DMS153 treated with DMSO at 0.1 percent for 48 hours (cell line): ENCODE results near the gene NOC2L.
"Not testable (repeated sequence)": the region's sequence is repeated elsewhere in the genome, so short reads cannot be mapped to it uniquely, and the experiment has no call there.

ENCODE experiments used
- DNase-seq: peaks from one replicate; lab custom pipeline; 2025; ENCODE audit not compliant: unreplicated experiment; lab: John Stamatoyannopoulos, UW

NOC2L gene

DNA sequence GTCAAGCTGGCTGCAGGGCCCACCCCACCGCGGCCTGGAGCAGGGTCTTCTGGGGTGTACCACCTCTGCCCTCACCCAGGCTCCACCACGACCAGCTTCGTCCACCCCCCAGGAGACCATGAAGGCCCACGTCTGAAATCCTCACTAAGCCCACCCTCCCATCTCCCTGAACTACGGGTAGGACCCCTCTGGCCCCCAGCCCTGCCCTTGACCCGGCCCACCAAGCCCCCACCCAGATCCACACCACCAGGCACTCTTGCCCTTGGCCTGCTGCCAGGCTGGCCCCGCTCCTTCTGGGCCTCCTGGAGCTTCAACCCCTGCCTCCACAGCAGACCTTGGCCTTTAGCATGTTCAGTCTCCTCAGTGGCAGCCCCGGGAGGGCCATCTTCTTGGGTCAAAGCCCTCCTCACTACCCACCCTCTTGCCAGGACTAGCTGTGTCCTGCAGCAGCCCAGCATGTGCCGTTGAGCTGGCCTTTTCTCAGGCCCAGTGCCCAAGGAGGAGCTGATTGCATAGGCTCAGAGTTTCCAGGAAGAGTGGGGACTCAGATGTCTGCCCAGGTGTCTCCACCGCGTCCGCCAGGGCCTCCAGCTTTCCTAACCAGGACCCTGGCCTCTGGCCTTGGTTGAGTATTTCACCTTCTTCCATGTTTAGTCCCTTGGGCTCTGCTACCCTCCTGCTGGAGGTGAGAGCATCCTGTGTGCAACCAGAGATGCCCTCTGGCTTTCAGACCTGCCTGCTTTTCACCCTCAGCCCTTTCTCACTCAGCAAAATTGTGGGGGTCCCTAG, 53.1 kb downstream of the NOC2L start:
- DNase-seq = no peak

DNA sequence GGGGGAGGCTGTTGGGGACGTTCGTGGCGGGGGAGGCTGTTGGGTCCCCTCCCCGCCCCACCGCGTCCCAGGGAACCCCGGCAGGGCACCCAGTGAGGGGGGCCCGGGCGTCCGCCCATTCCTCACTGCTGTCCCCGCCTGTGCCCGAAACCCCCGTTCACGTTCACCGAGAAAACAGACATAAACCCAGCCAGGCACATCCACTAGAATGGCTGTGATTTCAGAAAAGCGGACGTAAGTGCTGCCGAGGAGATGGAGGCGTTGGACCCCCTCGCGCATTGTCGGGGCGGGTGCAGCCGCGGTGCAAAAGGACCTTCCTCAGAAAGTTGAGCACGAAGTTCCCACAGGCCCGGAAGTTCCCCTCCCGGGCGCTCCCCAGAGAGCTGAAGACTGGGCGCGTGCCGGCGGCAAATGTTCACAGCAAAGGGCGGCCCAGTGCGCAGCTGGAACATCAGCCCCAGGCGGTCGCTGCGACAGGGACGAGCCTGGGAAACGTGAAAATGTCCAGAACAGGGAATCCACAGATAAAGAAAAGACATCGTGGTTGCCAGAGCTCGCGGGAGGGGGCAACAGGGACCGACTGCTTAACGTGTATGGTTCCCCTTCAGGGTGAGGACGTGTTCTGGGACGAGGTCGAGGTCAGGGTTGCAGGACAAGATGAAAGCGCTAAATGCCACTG, 53.8 kb downstream of the NOC2L start:
- no peak for DNase-seq

DNA sequence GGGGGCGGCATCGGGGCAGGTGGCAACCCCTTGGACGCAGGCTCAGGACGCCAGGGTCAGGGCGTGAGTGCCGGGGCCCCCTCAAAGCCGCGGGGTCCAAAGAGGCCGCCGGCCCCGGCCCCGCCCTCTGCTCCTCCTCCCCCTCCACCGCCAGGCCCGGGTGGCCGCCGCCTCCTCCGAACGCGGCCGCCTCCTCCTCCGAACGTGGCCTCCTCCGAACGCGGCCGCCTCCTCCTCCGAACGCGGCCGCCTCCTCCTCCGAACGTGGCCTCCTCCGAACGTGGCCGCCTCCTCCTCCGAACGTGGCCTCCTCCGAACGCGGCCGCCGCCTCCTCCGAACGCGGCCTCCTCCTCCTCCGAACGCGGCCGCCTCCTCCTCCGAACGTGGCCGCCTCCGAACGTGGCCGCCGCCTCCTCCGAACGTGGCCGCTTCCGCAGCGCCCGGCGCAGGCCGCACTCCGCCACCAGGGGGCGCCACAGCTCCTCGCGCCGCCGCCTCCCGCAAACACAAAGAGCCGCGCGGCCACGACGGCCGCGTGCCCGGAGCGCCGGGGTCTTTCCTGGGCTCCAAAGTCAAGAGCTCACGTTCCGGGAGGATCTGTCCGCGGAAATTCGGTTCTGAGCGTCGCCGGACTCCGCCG, 54.6 kb downstream of the NOC2L start:
- peak; percentile 84 for DNase-seq

DNA sequence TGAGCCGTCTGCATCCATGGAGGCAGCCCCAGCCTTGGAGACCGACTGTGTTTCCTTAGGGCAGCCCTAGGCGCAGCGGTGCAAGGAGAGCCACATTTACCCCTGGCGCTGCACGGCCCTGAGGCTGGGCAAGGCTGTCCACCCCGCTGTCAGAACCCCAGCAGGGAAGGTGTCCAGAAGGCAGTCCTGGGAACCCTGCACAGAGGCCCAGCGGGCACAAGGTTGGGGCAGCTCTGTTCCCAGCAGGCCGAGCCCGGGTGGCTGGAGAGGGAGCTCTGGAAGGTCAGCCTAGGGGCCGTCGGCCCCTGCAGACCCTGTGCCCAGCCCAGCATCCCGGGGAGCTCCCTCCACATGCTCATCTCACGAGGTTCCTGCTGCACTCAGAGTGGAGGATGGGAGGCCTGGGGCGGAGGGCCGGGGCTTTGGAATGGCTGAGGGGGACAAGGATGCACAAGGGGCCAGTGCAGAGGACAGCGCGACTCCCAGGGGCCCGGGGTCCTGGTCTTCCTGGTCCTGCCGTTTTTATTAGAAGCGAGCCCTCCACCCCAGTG, 55.3 kb downstream of the NOC2L start:
- no peak for DNase-seq

DNA sequence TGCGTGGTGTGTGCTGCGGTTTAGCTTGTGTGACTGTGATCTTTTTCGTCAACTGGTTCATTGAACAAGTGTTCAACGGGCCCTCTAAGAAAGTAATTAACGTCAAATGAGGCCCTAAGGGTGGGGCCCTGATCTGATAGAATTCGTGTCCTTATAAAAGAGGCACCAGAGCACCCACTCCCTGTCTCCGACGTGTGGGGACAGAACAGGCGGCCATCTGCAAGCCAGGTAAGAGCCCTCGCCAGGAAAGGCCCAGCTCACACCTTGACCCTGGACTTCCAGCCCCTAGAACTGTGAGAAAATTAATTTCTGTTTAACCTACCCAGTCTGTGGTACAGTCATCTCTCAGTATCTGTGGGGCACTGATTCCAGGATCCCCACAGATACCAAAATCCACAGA, 55.8 kb downstream of the NOC2L start:
- DNase-seq = no peak

DNA sequence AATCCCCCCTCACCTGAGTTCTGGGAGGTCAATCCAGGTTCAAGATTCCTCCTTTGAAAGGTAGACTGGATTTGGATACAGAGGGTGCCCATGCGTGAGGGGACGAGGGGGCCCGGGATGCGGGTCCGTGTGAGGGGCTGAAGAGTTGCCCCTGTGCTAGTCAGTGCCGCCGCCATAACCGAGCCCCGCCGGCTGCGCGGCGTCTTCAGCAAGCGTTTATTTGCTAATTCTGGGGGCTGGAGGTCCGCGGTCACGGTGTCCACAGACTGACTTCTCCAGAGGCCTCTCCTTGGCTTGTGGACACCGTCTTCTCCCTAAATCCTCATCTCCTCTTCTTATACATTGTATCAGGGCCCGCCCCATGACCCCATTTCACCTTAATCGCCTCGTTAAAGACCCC, 56.3 kb downstream of the NOC2L start:
- no peak for DNase-seq

DNA sequence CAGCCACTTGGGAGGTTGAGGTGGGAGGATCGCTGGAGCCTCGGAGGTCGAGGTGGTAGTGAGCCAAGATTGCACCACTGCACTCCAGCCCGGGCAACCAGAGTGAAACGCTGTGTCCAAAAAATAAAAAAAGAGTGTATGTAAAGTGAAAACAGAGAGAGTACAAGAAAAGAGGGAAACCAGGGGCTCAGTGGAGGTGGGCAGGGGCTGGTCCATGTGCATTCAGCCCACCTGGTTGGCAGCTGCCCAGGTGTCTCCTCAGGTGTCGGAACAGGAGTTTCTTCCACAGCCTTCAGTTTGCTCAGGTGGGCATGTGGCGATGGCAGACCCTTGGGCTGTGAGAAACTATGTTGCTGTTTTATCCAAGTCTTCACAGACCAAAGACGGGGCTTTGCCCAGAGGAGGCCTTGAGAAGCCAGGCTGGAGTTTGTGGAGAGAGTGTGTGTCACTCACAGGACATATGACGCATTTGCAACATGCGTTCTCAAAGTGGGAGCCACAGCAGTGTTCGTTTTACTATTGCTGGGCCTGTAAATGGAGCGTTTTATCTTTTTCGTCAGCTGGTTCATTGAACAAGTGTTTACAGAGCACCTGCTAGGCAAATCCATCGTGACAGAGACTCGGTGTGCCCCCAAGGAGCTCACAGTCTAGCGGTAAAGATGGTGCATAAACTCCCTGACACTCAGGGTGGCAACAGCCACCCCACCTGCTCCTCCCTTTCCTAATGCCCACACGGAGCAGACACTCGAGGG, 57.8 kb downstream of the NOC2L start:
- no peak for DNase-seq

DNA sequence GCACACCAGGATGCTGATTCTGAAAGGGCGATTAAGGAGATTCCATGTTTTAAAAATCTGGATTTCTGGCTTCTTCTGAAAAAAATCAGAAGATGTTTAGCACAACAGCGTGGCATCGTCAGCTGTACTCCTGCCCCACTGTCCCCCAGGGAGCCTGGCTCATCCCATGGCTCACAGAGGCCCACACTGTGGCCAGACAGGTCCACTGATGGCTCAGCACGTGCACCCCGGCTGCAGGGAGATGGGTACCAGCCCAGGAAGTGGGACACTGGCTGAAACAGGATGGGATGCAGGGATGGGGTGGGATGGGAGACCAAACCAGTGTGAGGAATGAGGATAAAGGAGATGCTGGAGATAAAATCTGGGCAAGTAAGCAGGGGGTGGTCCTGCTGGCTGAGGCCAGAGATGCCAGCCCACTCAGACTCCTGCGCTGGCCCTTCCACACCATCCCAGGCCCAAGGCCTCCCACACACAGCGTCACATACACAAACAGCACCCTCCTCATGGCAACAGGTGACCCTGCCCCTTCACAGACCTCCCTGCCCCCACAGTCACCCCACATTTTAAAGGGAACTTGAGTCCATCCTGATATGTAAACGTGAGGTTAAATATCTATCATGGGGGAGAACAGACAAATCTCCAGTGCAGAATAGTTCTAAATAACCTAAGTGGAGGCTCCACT, 59.3 kb downstream of the NOC2L start:
- no peak for DNase-seq

DNA sequence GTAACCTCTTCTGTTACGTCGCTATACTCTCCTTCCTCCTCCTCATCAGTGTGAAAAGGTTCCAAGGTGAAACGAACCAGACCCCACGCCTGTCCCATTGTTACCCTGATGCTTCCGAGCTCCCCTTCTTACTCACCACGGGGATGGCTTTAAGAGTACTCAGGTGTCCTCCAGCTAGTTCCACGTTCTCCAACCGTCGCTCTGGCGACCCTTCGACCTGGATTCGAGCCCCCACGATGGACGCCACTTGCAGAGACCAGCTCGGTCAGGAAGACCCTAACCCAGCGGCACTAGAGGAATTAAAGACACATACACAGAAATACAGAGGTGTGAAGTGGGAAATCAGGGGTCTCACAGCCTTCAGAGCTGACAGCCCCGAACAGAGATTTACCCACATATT, 61.1 kb downstream of the NOC2L start:
- DNase-seq = not testable (repeated sequence)

DNA sequence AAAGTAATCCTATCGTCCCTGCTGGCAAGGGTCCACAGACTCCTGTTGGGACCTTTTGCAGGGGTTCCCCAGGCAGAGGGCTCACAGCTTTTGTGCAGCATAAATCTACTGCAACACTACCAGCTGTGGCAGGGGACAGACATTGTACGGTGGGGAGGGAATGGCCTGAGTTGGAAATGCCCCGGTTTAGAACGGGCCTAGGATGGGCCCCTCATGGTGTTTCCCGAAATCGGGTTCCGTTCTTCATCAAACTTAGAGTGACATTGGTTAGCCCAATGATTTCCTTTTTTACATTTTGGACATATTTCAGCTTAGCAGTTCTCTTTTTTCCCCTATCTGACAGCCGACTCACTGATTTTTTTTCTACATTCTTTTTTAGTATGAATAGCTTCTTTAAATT, 61.8 kb downstream of the NOC2L start:
- no peak for DNase-seq
